NCI-H524 (cell line): Measurements from ENCODE around the gene HYDIN.
"Not testable (repeated sequence)": the region's sequence is repeated elsewhere in the genome, so short reads cannot be mapped to it uniquely, and the experiment has no call there.

ENCODE experiments used
- DNase-seq, 2 experiments: peaks; one replicate each; lab custom pipeline; 2025; lab: John Stamatoyannopoulos, UW

Gene HYDIN

GRCh38 chr16:71105881-71106280 lies 124.6 kb downstream of the HYDIN start:
- not testable (repeated sequence) for DNase-seq

- not testable (repeated sequence) for DNase-seq
Observed at GRCh38 chr16:71083573-71083972, 146.9 kb downstream of the HYDIN start.

- peak in 1 of 2 experiments; percentile 33 for DNase-seq
Observed at GRCh38 chr16:71080777-71081176, 149.7 kb downstream of the HYDIN start.

- DNase-seq = not testable (repeated sequence)
Observed at GRCh38 chr16:71080262-71080661, 150.3 kb downstream of the HYDIN start.

- DNase-seq = not testable (repeated sequence)
Observed at GRCh38 chr16:71070651-71071050, 159.9 kb downstream of the HYDIN start.

GRCh38 chr16:71069842-71070241 lies 160.7 kb downstream of the HYDIN start:
- not testable (repeated sequence) for DNase-seq

- not testable (repeated sequence) for DNase-seq
Observed at GRCh38 chr16:71053897-71054609, 176.5 kb downstream of the HYDIN start.

- DNase-seq = not testable (repeated sequence)
Observed at GRCh38 chr16:71050307-71050706, 180.2 kb downstream of the HYDIN start.

- DNase-seq = not testable (repeated sequence)
Observed at GRCh38 chr16:71039368-71040111, 191.0 kb downstream of the HYDIN start.

- not testable (repeated sequence) for DNase-seq
Observed at GRCh38 chr16:71038421-71038820, 192.1 kb downstream of the HYDIN start.

GRCh38 chr16:71037987-71038386 lies 192.5 kb downstream of the HYDIN start:
- DNase-seq = not testable (repeated sequence)

- DNase-seq = not testable (repeated sequence)
Observed at GRCh38 chr16:71028032-71028727, 202.3 kb downstream of the HYDIN start.

GRCh38 chr16:71027511-71027910 lies 203.0 kb downstream of the HYDIN start:
- not testable (repeated sequence) for DNase-seq

GRCh38 chr16:71023851-71024439 lies 206.6 kb downstream of the HYDIN start:
- DNase-seq = not testable (repeated sequence)

GRCh38 chr16:71021961-71022537 lies 208.5 kb downstream of the HYDIN start:
- DNase-seq = not testable (repeated sequence)

- DNase-seq = not testable (repeated sequence)
Observed at GRCh38 chr16:71019067-71019682, 211.3 kb downstream of the HYDIN start.

- DNase-seq = not testable (repeated sequence)
Observed at GRCh38 chr16:71015419-71015818, 215.1 kb downstream of the HYDIN start.

- DNase-seq = not testable (repeated sequence)
Observed at GRCh38 chr16:71009440-71010223, 220.9 kb downstream of the HYDIN start.

- not testable (repeated sequence) for DNase-seq
Observed at GRCh38 chr16:71006516-71006915, 224.0 kb downstream of the HYDIN start.

GRCh38 chr16:70999735-71000134 lies 230.8 kb downstream of the HYDIN start:
- DNase-seq = peak in 1 of 2 experiments; percentile 54
